H1 (cell line): Measurements from ENCODE around the gene G6PC3. TPM values are rescaled to one million over a fixed set of nuclear protein-coding genes. Genes with fewer than 3 reads are reported as not detected.

Source experiments
- CTCF ChIA-PET: fragments of 300-600 bp; sonication (Branson Sonifier 250); formaldehyde crosslinking; loops from one replicate; lab custom pipeline; 2021; ENCODE audit not compliant: partially characterized antibody; lab: Charles Lee
- POLR2A ChIA-PET: fragments of 300-600 bp; sonication (Branson Sonifier 250); formaldehyde crosslinking; loops from one replicate; lab custom pipeline; 2021; ENCODE audit warnings: inconsistent platforms; ENCODE audit not compliant: partially characterized antibody; lab: Charles Lee
- DNase-seq, 2 experiments: peaks; one replicate each; pipeline versions ENCODE4 v3.0.0 to v3.0.0-alpha.2; 2010 to 2022; ENCODE audit warnings: low spot score in 2 of 2, low read depth in 1 of 2, mixed read lengths in 1 of 2
- FAIRE-seq: peaks from 2 replicates; lab custom pipeline; 2011; peaks lifted over from hg19 to GRCh38; lab: Jason Lieb, UNC
- H2AFZ ChIP-seq: 2 replicates; pipeline ENCODE4 v1.8.1; 2012; ENCODE audit warnings: low read length, inconsistent platforms
- H2AK5ac ChIP-seq: 2 replicates; pipeline ENCODE4 v1.6.1; 2013; ENCODE audit warnings: low read depth, low read length
- H2BK120ac ChIP-seq: replicated peaks from 2 replicates; pipeline ENCODE3; 2013; ENCODE audit warnings: low read depth, low read length, inconsistent platforms
- H2BK12ac ChIP-seq: 2 replicates; pipeline ENCODE4 v1.6.1; 2013; ENCODE audit warnings: low read depth, low read length
- H2BK15ac ChIP-seq: 2 replicates; pipeline ENCODE4 v1.6.1; 2013; ENCODE audit warnings: low read length
- H2BK20ac ChIP-seq: 2 replicates; pipeline ENCODE4 v1.6.1; 2013; ENCODE audit warnings: low read length
- H2BK5ac ChIP-seq: 2 replicates; pipeline ENCODE4 v1.6.1; 2013; ENCODE audit warnings: low read depth, low read length
- H3K14ac ChIP-seq: 2 replicates; pipeline ENCODE4 v1.6.1; 2013; ENCODE audit warnings: inconsistent platforms; ENCODE audit not compliant: insufficient read length
- H3K18ac ChIP-seq: 2 replicates; pipeline ENCODE4 v1.6.1; 2013; ENCODE audit warnings: low read length; ENCODE audit errors: extremely low read depth
- H3K23ac ChIP-seq: 2 replicates; pipeline ENCODE4 v1.6.1; 2013; ENCODE audit warnings: inconsistent platforms; ENCODE audit not compliant: insufficient read length
- H3K23me2 ChIP-seq: 2 replicates; pipeline ENCODE4 v1.6.1; 2013; ENCODE audit warnings: low read depth, low read length
- H3K27ac ChIP-seq: 2 replicates; pipeline ENCODE4 v1.6.1; 2011; ENCODE audit warnings: low read depth, low read length, inconsistent platforms
- H3K27me3 ChIP-seq, 4 experiments: replicated peaks in 1 of 4; 1 replicate in 1 of 4; 2 replicates in 3 of 4; pipeline versions ENCODE4 v1.6.1 to v1.8.1; 2011 to 2013; ENCODE audit warnings: low read length in 3 of 4, mild to moderate bottlenecking in 3 of 4, inconsistent platforms in 2 of 4, mixed read lengths in 2 of 4, moderate library complexity in 1 of 4; ENCODE audit not compliant: control insufficient read depth in 3 of 4, insufficient read depth in 3 of 4; ENCODE audit errors: extremely low read depth in 1 of 4
- H3K36me3 ChIP-seq, 4 experiments: 2 replicates each; pipeline versions ENCODE4 v1.6.1 to v1.8.1; 2011 to 2013; ENCODE audit warnings: mild to moderate bottlenecking in 4 of 4, low read length in 3 of 4, moderate library complexity in 2 of 4, control low read depth in 1 of 4, inconsistent platforms in 1 of 4; ENCODE audit not compliant: insufficient read depth in 4 of 4, control insufficient read depth in 2 of 4
- H3K4ac ChIP-seq: replicated peaks from 2 replicates; pipeline ENCODE3; 2013; ENCODE audit warnings: low read length, low read depth, mixed read lengths, inconsistent platforms; ENCODE audit not compliant: insufficient read length
- H3K4me1 ChIP-seq, 4 experiments: replicated peaks in 1 of 4; 1 replicate in 1 of 4; 2 replicates in 3 of 4; pipeline versions ENCODE4 v1.6.1 to v1.8.1; 2011 to 2013; ENCODE audit warnings: low read length in 3 of 4, inconsistent platforms in 2 of 4, mixed read lengths in 1 of 4; ENCODE audit not compliant: insufficient read depth in 4 of 4, control insufficient read depth in 3 of 4
- H3K4me2 ChIP-seq, 2 experiments: 2 replicates each; pipeline versions ENCODE4 v1.6.1 to v1.8.1; 2011 to 2013; ENCODE audit warnings: low read depth in 2 of 2, low read length in 2 of 2, control low read depth in 1 of 2, inconsistent platforms in 1 of 2, mild to moderate bottlenecking in 1 of 2; ENCODE audit not compliant: insufficient read depth in 1 of 2
- H3K4me3 ChIP-seq, 4 experiments: fragments of 200-600, 300-600 bp in 1 of 4; sonication (generic), shearing (Covaris generic), sonication (Bioruptor Twin) in 1 of 4; 2 replicates each; pipeline versions ENCODE4 v1.5.1 to v1.8.1; 2011 to 2016; ENCODE audit warnings: low read length in 4 of 4, low read depth in 3 of 4, control low read depth in 2 of 4, inconsistent platforms in 2 of 4, mild to moderate bottlenecking in 2 of 4, mixed read lengths in 1 of 4, moderate library complexity in 1 of 4; ENCODE audit not compliant: insufficient read depth in 2 of 4; ENCODE audit errors: extremely low read depth in 1 of 4
- H3K56ac ChIP-seq: replicated peaks from 2 replicates; pipeline ENCODE3; 2013; ENCODE audit warnings: low read depth, mild to moderate bottlenecking, mixed read lengths, low read length, inconsistent platforms; ENCODE audit not compliant: insufficient read length
- H3K79me1 ChIP-seq: 2 replicates; pipeline ENCODE4 v1.6.1; 2013; ENCODE audit warnings: low read depth, low read length, control low read depth
- H3K79me2 ChIP-seq, 2 experiments: 2 replicates each; pipeline versions ENCODE4 v1.6.1 to v1.8.1; 2012 to 2013; ENCODE audit warnings: low read length in 2 of 2, mild to moderate bottlenecking in 2 of 2, inconsistent platforms in 1 of 2; ENCODE audit not compliant: insufficient read depth in 2 of 2, control insufficient read depth in 1 of 2
- H3K9ac ChIP-seq, 4 experiments: replicated peaks in 1 of 4; 1 replicate in 1 of 4; 2 replicates in 3 of 4; pipeline versions ENCODE4 v1.6.1 to v1.8.1; 2011 to 2013; ENCODE audit warnings: low read depth in 3 of 4, low read length in 3 of 4, control low read depth in 2 of 4, mild to moderate bottlenecking in 2 of 4, moderate library complexity in 2 of 4, inconsistent platforms in 1 of 4; ENCODE audit errors: extremely low read depth in 1 of 4
- H3K9me3 ChIP-seq, 2 experiments: 2 replicates each; pipeline versions ENCODE4 v1.6.1 to v1.8.1; 2012 to 2013; ENCODE audit warnings: mild to moderate bottlenecking in 2 of 2, moderate library complexity in 2 of 2, control low read depth in 1 of 2, inconsistent platforms in 1 of 2, low read depth in 1 of 2, low read length in 1 of 2, mixed read lengths in 1 of 2; ENCODE audit not compliant: insufficient read depth in 2 of 2
- H4K20me1 ChIP-seq, 2 experiments: replicated peaks in 1 of 2; 2 replicates each; pipeline versions ENCODE3 to v1.8.1; 2011 to 2013; ENCODE audit warnings: inconsistent platforms in 2 of 2, low read length in 2 of 2, mild to moderate bottlenecking in 1 of 2; ENCODE audit not compliant: insufficient read depth in 2 of 2, control insufficient read depth in 1 of 2
- H4K5ac ChIP-seq: 2 replicates; pipeline ENCODE4 v1.6.1; 2013; ENCODE audit warnings: low read length, low read depth, mixed read lengths, inconsistent platforms; ENCODE audit not compliant: insufficient read length
- H4K8ac ChIP-seq: 2 replicates; pipeline ENCODE4 v1.8.0; 2013; ENCODE audit warnings: mild to moderate bottlenecking, moderate library complexity, low read length, inconsistent platforms; ENCODE audit not compliant: insufficient read depth; ENCODE audit errors: extremely low read depth
- H4K91ac ChIP-seq: replicated peaks from 2 replicates; pipeline ENCODE3; 2013; ENCODE audit warnings: low read length, mixed read lengths, inconsistent platforms; ENCODE audit not compliant: insufficient read length
- POU5F1 ChIP-seq: IDR thresholded peaks from 2 replicates; pipeline ENCODE4 v1.6.1; 2011; ENCODE audit warnings: low read depth, mild to moderate bottlenecking, low read length, moderate library complexity
- WGBS, 2 experiments: shearing (Covaris generic) in 1 of 2; methylation state at CpG; one replicate each; pipeline versions ENCODE4 v1.1.6 to v1.1.7; 2013 to 2015; ENCODE audit warnings: low lambda C conversion rate in 2 of 2, mixed read lengths in 2 of 2, inconsistent platforms in 1 of 2, low coverage in 1 of 2, missing lambda C conversion rate in 1 of 2; ENCODE audit not compliant: insufficient replicate concordance in 2 of 2, insufficient coverage in 1 of 2, insufficient read length in 1 of 2; ENCODE audit errors: extremely low coverage in 1 of 2, missing lambda C conversion rate in 1 of 2; 5-methylcytosine and 5-hydroxymethylcytosine counted together
- polyA plus RNA-seq, 7 experiments: library from polyadenylated mRNA; depleted of rRNA in 3 of 7; stranded (reverse) in 5 of 7; unstranded in 2 of 7; fragments of >200 nt in 5 of 7; fragments of 200-250 nt in 2 of 7; gene quantifications; 1 replicate in 5 of 7; 2 replicates in 1 of 7; 4 replicates in 1 of 7; pipeline versions ENCODE4 v1.2.1 to v1.2.3, GENCODE V29; 2011 to 2013; ENCODE audit warnings: missing spikeins in 2 of 7, mixed read lengths in 2 of 7
- total RNA-seq: library from RNA; stranded (reverse); fragmentation: NEBNext Ultra II Directional; extraction: Animal tissue kit (Norgen Biotek cat#: 25700); gene quantifications from 2 replicates; pipeline ENCODE4 v1.2.1, GENCODE V29; 2021

The G6PC3 gene
- total and polyA plus RNA-seq, 2 of the 8 experiments (the other 6 are each of a cell fraction or from before 2014, with no cell fraction given), result 104 to 343 TPM

GRCh38 chr17:44092051-44092450, 21.5 kb downstream of the G6PC3 start:
- H3K14ac ChIP-seq, result no peak overlapping the region
- H3K23me2 ChIP-seq, result peaks cover 4% of the 10 kb centered on the region
- CTCF ChIA-PET, result interaction anchor here (0.7 to 34.4 kb wide), 3 partner anchors 9 to 22 kb away, joined by 3 to 638 read pairs (median 6); partner anchors contain the start of gene HDAC5

More at GRCh38 chr17:44092051-44092450, 21.5 kb downstream of the G6PC3 start:
- H3K36me3 ChIP-seq, result peaks cover 4 to 17% (median 13%) of the 10 kb centered on the region in 4 experiments; a peak in 6 of 8 replicates
- no peaks in the 10 kb centered on the region for H3K9me3 ChIP-seq
- no peaks in the 10 kb centered on the region; the same call in 1 of the 2 replicates for H3K79me1 ChIP-seq
- H2BK120ac ChIP-seq, result no peak overlapping the region
- no peak for TF ChIP-seq POU5F1
- no peak overlapping the region for H3K23ac ChIP-seq
- no peak overlapping the region for H4K8ac ChIP-seq
- no peak overlapping the region for H2AFZ ChIP-seq
- peaks cover 5 to 18% (median 11%) of the 10 kb centered on the region in 4 experiments for H3K4me1 ChIP-seq
- H4K20me1 ChIP-seq, result no peaks in the 10 kb centered on the region
- H3K27me3 ChIP-seq, result no peaks in the 10 kb centered on the region
- peaks cover 0 to 3% of the 10 kb centered on the region in 2 experiments; a peak in 1 of 4 replicates for H3K79me2 ChIP-seq
- no peak overlapping the region for H3K56ac ChIP-seq
- H2BK20ac ChIP-seq, result no peak overlapping the region
- H3K4me3 ChIP-seq, result no peak overlapping the region
- H4K91ac ChIP-seq, result no peak overlapping the region
- no peak for DNase-seq
- H3K27ac ChIP-seq, result no peak overlapping the region
- no peak overlapping the region for H3K4me2 ChIP-seq
- 86% methylated on average over 11 of the region's 11 CpGs; no CpG with 5 or more reads in 1 of the 2 experiments for WGBS, 2 experiments
- no peak overlapping the region for H2BK12ac ChIP-seq
- H3K9ac ChIP-seq, result no peak overlapping the region
- no peak for FAIRE-seq
- H2AK5ac ChIP-seq, result no peak overlapping the region
- H3K18ac ChIP-seq, result no peak overlapping the region
- H2BK5ac ChIP-seq, result no peak overlapping the region
- no peak overlapping the region for H3K4ac ChIP-seq
- no peak overlapping the region for H2BK15ac ChIP-seq
- H4K5ac ChIP-seq, result no peak overlapping the region
- POLR2A ChIA-PET, result interaction anchor here (1.0 to 1.4 kb wide), 5 partner anchors 9 to 32 kb away, joined by 3 to 5 read pairs (median 3); no protein-coding TSS in a partner anchor
